ELF-1 (cell line): ENCODE results near the gene DNMT3B.
"Not testable (repeated sequence)": the region's sequence is repeated elsewhere in the genome, so short reads cannot be mapped to it uniquely, and the experiment has no call there.

Source experiments
- DNase-seq: peaks from one replicate; pipeline ENCODE4 v3.0.0-alpha.2; 2016; ENCODE audit warnings: low read depth, low spot score

DNMT3B gene

GRCh38 chr20:32761831-32762753, at the start of gene DNMT3B:
TSS of gene DNMT3B (plus strand) at chr20:32762385. CDS start at chr20:32780324, 17,939 bp downstream.
- DNase-seq, result peak; percentile 93

- peak; percentile 43 for DNase-seq
Measured at GRCh38 chr20:32718749-32719348, 43.3 kb upstream of the DNMT3B start.

DNA sequence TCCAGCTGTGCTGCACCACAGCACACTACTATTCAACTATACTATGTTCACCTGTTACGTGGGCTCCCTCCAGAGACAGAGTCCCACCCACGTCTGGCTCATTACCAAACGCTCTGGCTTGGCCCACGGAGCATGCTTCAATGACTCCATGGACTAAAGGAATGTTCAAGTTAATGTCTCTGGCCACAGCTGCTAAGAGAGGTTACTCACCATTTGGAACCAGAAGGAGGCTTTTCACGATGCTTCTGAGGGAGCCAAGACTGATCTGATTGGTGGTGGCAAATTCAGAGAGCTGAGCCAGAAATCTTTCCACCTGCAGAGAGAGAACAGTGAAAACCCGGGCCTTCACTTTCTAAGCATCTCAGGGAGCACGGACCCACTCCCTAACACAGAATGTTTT, 34.5 kb upstream of the DNMT3B start:
- no peak for DNase-seq

- not testable (repeated sequence) for DNase-seq
Measured at GRCh38 chr20:32728435-32728834, 33.8 kb upstream of the DNMT3B start.

DNA sequence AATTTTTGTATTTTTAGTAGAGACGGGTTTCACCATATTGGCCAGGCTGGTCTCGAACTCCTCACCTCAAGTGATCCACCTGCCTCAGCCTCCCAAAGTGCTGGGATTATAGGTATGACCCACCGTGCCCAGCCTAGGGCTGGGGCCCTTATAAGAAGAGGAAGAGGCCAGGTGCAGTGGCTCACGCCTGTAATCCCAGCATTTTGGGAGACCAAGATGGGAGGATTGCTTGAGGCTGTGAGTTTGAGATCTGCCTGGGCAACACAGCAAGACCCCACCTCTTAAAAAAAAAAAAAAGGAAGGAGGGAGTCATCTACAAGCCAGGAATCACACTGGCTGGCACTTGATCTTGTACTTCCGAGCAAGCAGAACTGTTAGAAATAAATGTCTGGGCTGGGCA, 32.9 kb upstream of the DNMT3B start:
- not testable (repeated sequence) for DNase-seq

GRCh38 chr20:32731882-32732266, 30.3 kb upstream of the DNMT3B start:
- peak; percentile 22 for DNase-seq

DNA sequence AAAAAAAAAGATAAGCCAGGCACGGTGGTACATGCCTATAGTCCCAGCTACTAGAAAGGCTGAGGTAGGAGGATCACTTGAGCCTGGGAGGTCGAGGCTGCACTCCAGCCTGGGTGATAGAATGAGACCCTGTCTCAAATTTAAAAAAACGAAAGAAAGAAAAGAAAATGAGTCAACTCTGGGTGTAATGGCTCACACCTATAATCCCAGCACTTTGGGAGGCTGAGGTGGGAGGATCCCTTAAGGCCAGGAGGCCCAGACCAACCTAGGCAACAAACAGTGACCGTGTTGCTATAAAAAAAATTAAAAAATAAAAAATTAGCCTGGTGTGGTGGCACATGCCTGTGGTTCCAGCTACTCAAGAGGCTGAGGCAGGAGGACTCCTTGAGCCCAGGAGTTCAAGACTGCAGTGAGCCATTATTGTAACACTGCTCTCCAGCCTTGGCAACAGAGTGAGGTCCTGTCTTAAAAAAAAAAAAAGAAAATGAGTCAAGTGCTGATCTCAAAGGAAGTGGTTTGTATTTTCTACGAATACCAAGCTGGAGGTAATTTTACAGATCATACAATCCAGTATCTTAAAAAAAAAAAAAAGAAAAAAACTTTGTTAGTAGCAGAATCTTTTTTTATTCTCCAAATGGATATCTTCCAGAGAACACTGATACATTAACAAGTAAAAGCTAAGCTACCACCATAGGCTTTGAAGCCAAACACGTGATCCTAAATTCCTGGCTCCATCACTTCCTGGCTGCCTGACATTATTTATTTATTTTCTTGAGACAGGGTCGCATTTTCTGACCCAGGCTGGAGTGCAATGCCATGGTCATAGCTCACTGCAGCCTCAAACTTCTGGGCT, 24.6 kb upstream of the DNMT3B start:
- DNase-seq, result no peak

DNA sequence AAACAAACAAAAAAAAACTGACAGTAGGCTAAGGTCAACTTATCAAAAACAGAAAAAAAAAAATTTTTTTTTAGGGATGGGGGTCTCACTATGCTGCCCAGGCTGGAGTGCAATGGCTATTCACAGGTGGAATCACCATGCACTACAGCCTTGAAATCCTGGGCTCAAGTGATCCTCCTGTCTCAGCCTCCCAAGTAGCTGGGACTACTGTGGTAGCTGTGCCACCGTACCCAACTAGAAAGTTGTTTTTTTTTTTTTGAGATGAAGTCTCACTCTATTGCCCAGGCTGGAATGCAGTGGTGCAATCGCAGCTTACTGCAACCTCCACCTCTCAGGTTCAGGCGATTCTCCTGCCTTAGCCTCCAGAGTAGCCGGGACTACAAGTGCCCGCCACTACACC, 21.0 kb upstream of the DNMT3B start:
- DNase-seq, result no peak

DNA sequence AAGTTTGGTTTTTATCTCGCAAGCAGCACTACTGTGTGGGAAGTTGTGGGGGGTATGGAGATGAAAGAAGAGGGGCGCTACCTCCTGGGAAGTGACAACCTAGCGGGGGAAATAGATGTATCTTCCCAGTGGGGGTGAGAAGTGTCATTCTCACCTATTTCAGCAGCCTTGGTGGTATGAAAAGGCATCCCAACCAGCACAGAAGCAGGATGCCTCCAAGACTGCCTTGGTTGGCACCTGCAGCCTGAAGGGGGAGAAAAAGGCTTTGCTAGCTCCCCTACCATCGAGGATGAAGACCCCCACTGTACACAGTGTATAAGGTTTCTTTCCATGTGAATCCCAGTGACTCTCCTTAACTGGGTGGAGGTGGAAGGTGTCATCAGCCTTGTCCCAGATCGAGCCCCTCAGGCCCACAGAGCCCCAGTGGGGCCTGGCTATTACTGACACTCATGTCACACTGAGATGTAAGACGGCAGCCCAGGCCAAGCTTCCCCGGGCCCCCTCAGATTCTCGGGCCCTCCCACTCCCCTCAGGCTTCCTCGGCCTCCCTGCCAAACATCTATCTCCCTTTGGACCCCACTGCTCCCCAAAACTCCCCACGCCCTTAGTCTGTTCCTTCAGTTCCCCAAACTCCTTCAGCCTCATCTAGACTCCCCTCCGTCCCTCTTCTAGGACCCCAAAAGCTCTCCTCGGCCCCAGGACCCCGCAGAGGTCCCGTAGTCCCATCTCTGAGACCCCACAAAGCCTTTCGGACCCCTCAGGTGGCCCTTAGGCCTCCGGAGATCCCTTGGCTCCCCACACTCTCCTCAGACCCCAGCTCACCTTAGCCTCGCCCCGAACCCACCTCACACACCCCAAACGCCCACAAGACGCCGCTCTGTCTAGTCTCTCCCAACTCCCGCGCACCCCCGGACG, 19.6 kb upstream of the DNMT3B start:
- DNase-seq, result peak; percentile 29

DNA sequence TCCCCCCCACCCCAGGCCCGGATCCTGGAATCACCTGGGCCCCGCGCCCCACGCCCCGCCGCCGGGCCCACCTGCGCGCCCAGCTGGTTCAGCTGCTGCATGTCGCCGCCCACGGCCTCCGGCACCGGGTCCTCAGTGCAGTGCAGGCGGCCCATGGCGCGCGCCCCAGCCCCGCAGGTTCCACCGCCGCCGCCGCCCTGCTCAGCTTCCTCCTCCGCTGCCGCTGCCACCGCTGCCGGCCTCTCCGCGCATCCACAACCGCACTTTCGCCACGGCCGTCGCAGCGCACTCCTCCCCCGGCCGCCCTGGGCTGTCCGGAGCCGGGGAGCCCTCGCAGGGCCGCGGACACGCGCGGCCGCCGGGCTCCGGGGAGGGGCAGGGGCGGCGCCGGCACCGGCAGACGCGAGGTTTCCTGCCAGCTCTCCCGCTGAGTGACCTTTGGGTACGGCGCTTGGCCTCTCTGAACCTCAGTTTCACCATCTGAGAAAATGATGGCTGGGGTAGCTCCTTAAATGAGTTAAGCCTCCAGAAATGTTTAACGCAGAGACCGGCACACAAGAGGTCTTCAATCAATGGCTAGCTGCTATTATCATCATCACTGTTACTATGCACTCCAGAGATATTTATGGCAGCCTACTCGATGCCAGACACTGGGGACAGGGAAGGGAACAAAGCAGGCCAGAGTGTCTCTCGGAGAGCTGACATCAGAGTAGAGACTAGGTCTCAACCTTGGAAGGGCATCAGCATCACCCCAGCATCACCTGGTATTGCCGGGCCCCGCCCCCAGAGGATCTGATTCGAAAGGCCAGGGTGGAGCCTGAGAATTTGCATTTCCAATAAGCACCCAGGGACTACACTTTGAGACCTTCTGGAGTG, 18.7 kb upstream of the DNMT3B start, which contains the start of gene COMMD7:
COMMD7 (minus strand) TSS at position 231 of the 876 bp plus-strand sequence; CDS start at position 155, 76 bp downstream.
- DNase-seq, result peak; percentile 59

- peak; percentile 79 for DNase-seq
Measured at GRCh38 chr20:32749914-32750637, 12.1 kb upstream of the DNMT3B start.

GRCh38 chr20:32751293-32751692, 10.9 kb upstream of the DNMT3B start:
- no peak for DNase-seq

- DNase-seq, result no peak
Measured at GRCh38 chr20:32751702-32752457, 10.3 kb upstream of the DNMT3B start.

DNA sequence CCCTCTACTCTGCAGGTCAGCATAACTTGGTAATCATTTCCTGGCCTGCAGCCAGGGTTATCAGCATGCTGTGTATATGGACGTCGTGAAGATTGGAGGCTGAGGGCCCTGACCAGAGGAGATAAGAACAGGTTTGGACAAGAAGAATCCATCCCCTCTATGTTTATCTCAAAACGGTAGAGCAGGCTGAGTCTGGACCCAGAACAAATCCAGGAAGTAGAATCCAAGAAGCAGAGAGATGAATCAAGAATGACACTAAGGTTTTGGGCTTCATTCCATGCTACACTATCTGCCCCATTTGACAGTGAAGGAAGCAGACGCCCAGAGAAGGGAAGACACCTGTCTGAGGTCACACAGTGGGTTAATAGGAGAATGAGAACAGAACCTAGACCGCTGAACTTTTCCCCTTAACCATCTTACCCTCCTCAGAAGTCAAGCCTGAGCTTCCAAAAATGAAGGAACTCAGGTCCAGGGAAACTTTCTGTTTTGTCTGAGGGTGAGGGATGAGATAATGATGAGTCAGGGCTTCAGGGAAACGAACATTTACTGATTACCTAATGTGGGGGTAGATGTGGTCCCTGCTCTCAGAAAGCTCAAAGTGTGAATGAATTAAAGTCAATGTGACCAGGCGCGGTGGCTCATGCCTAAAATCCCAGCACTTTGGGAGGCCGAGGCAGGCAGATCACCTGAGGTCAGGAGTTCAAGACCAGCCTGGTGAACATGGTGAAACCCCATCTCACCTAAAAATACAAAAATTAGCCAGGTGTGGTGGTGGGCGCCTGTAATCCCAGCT, 9.5 kb upstream of the DNMT3B start:
- peak; percentile 36 for DNase-seq

- DNase-seq, result no peak
Measured at GRCh38 chr20:32753731-32754130, 8.5 kb upstream of the DNMT3B start.

DNA sequence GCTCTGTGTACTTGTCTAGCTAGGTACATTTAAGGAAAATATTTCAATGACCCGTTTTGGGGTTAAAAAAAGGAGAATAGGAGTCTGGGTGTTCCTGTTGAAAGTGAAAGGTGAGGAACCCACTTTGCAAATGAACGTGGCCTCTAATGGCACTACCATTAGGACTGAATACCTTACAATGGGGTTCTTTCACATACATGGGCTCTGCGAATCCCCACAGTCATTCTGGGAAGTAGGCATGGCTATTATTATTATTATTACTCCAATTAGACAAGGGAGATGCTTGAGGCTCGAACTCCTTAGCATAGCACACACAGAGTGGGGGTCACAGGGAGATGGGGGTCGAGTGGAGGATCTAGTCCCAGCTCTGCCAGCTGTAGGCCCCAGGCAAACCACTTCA, 6.0 kb upstream of the DNMT3B start:
- DNase-seq, result no peak

- DNase-seq, result no peak
Measured at GRCh38 chr20:32761417-32761830, 761 bp upstream of the DNMT3B start.
